Neural crest cell (in vitro differentiated cells): ENCODE measurements around the gene MOV10L1. TPM values are rescaled to one million over a fixed set of nuclear protein-coding genes. Genes with fewer than 3 reads are reported as not detected.

Experiments
- DNase-seq: peaks from one replicate; pipeline ENCODE4 v3.0.0; 2021; ENCODE audit warnings: low read depth, mixed read lengths, low spot score
- H3K27ac Mint-ChIP-seq: one replicate; pipeline ENCODE4 v1.8.0; 2021; ENCODE audit warnings: mild to moderate bottlenecking, mixed read lengths; ENCODE audit not compliant: unreplicated experiment
- H3K27me3 Mint-ChIP-seq: 2 replicates; pipeline ENCODE4 v1.8.0; 2021; ENCODE audit warnings: low read depth, mild to moderate bottlenecking, mixed read lengths
- H3K36me3 Mint-ChIP-seq: 2 replicates; pipeline ENCODE4 v1.8.0; 2021; ENCODE audit warnings: low read depth, mild to moderate bottlenecking, mixed read lengths
- H3K4me1 Mint-ChIP-seq: 2 replicates; pipeline ENCODE4 v1.8.0; 2021; ENCODE audit warnings: mixed read lengths
- H3K4me3 Mint-ChIP-seq: one replicate; pipeline ENCODE4 v1.8.0; 2021; ENCODE audit warnings: mild to moderate bottlenecking, mixed read lengths
- H3K9me3 Mint-ChIP-seq: 2 replicates; pipeline ENCODE4 v1.8.0; 2021; ENCODE audit warnings: mixed read lengths
- total RNA-seq: library from RNA; stranded (reverse); gene quantifications from 2 replicates; pipeline ENCODE4 v1.2.1, GENCODE V29; 2021
- TF ChIP-seq, protein P1 (sequence below): fragments of 200-600 bp; sonication (generic); conservative IDR thresholded peaks from 2 replicates; pipeline ENCODE4 v1.5.0; 2021; ENCODE audit warnings: antibody characterized with exemption, mild to moderate bottlenecking

The MOV10L1 gene
- total RNA-seq, 1 donor from 2014 or later, result not detected

DNA sequence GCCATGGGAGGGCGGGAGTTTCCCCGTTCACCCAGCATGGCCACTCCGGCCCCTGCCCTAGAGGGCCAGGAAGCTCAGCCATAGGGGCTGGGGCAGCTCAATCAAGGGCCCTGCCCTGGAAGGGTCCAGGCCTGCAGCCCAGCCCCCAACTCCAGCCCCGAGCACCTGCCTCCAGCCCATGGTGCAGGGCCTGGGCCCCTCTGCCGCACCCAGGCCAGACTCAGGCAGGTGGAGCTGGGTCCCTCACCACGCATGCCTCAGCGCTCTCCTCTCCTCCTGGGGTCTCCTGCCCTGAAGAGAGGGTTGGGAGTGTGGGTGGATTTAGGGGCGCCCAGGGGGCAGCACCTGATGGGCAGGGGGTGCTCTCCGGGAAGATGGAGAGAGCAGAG, 17.6 kb upstream of the MOV10L1 start:
- H3K4me1 Mint-ChIP-seq, result peaks cover 7% of the 10 kb centered on the region

DNA sequence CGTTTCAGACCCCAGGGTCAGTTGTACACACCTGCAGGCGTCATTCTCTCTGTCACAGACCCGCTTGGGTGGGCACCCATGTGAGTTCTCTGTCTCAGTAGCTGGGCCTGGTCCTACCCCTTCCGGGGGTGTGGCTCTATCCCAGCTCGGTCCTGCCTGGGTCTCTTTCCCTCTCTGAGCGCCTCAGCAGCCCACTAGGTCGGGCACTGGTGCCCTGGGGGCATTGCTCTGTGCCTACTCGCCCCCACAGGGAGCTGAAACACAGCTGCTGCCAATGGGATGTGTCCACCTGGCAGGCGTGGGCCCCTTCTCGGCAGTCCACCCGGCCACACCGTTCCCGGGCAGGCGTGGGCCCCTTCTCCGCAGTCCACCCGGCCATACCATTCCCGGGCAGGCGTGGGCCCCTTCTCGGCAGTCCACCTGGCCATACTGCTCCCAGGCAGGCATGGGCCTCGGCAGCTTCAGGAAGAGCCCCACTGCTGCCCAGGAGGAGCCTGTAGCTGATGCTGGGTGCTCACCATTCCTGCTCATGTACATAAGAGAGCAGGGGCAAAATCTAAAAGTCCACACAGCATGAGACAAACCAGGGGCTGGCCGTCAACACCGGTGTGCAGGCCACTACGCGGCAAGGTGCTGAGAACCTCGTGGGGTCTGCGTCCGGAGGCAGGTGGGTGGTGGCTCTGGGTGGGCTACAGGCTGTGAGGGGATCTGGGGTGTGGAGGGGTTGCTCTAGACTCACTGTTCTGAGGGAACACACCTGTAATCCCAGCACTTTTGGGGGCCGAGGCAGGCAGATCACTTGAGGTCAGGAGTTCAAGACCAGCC, 16.9 kb upstream of the MOV10L1 start:
- DNase-seq, result no peak
- Mint-ChIP-seq H3K9me3 (no peaks in the 10 kb centered on the region), H3K27me3 (no peaks in the 10 kb centered on the region), H3K36me3 (no peaks in the 10 kb centered on the region), H3K4me1 (peaks cover 7% of the 10 kb centered on the region), H3K27ac (no peak overlapping the region), H3K4me3 (no peak overlapping the region)
- TF ChIP-seq, protein P1, sequence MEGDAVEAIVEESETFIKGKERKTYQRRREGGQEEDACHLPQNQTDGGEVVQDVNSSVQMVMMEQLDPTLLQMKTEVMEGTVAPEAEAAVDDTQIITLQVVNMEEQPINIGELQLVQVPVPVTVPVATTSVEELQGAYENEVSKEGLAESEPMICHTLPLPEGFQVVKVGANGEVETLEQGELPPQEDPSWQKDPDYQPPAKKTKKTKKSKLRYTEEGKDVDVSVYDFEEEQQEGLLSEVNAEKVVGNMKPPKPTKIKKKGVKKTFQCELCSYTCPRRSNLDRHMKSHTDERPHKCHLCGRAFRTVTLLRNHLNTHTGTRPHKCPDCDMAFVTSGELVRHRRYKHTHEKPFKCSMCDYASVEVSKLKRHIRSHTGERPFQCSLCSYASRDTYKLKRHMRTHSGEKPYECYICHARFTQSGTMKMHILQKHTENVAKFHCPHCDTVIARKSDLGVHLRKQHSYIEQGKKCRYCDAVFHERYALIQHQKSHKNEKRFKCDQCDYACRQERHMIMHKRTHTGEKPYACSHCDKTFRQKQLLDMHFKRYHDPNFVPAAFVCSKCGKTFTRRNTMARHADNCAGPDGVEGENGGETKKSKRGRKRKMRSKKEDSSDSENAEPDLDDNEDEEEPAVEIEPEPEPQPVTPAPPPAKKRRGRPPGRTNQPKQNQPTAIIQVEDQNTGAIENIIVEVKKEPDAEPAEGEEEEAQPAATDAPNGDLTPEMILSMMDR, result no peak

More for the DNA sequence above, 17.6 kb upstream of the MOV10L1 start:
- TF ChIP-seq, protein P1, result no peak
- Mint-ChIP-seq H3K27me3 (no peaks in the 10 kb centered on the region), H3K27ac (no peak overlapping the region), H3K36me3 (no peaks in the 10 kb centered on the region), H3K9me3 (no peaks in the 10 kb centered on the region), H3K4me3 (no peak overlapping the region)
- no peak for DNase-seq

DNA sequence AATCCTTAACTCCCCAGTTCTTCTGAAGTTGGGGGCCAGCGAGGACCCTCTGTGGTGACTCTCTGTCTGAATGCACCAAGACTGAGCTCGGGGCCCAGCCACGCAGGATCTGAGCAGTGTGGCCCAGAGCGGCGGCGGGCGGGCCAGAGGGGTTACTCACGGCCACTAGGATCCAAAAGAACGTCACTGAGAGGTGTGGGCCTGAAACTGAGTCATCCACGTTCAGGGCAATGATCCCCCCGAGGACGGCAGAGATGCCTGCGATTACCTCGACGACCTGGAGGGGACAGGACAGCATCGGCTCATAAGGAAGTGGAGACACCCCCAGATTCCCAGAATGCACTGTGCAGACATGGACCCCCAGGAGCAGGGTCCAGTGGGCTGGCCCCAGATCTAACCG, 15.8 kb upstream of the MOV10L1 start:
- TF ChIP-seq, protein P1, result no peak
- Mint-ChIP-seq H3K27me3 (no peaks in the 10 kb centered on the region), H3K27ac (no peak overlapping the region), H3K9me3 (no peaks in the 10 kb centered on the region), H3K4me3 (no peak overlapping the region), H3K4me1 (peaks cover 7% of the 10 kb centered on the region), H3K36me3 (no peaks in the 10 kb centered on the region)
- DNase-seq, result no peak

DNA sequence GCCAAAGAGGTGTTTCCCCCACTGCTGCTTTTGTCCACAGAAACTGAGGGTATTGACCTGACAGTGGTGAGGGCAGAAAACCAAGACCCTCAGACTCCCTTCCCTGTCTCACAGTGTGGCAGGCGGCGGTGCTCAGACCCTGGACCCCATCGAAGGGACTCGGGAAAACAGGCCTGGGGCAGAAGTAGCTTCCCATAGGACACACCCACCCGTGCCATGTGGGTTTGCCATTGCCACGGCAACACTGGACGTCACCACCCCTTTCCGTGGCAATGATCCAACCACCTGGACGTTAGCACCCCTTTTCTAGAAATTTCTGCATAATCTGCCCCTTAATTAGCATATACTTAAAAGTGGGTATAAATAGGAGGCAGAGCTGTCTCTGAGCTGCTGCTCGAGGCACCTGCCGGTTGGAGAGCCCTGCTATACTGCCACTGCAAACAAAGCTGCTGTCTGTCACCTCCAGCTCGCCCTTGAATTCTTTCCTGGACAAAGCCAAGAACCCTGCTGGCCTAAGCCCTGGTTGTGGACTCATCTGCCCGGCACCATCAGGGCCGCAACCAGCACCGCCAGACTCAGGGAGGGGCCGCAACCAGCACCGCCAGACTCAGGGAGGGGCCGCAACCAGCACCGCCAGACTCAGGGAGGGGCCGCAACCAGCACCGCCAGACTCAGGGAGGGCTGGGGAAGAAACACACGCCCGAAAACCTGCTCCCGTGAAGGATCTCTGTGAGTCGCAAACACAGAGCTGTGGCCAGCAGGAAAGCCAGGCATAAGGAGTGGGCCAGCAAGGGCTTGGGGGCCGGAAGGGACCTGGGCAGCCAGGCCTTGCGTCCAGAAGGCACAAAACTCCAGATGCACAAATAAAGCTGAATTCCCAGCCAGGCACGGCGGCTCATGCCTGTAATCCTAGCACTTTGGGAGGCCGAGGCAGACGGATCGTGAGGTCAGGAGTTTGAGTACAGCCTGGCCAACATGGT, 15.0 kb upstream of the MOV10L1 start:
- Mint-ChIP-seq H3K36me3 (no peaks in the 10 kb centered on the region), H3K9me3 (no peaks in the 10 kb centered on the region)
- TF ChIP-seq, protein P1, result no peak

DNA sequence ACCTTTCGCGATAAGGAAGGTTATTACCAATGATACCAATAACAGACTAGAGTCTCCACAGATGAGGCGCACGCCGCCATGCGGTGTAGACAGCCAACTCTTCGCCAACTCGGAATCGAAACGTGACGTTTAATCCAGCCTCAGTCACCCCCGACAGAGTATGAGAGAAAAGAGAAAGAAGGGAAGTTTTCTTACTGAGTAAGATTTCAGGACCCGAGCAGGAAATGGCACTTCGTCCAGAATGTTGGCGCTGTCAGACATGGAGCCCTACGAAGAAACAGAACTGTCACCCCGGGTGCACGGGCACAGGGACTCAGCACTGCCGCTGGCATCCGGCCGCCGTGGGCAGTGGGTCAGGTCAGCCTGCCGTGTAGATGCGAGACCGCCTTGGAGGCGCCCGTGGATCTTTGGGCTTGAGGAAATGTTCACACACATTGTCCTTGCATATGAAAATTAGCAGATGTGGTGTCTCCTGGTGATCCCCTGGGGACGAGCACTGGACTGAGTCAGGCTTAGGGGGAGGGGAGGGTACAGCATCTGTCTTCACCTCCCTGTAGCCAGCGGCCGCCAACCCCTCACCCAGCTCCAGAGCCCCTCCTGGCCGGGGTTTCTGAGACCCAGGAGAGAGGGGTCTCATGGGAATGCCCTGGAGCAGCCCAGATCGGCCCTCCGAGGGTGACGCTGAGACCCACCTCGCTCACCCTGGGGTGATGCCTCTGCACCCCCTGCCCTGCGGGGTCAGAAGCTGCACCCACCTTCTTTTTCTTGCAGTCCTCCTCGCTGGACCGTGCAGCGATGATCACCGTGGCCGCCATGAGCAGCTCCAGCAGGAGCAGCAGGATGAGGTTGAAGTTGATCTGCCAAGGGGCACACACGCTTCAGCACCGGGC, 12.9 kb upstream of the MOV10L1 start:
- no peak overlapping the region for H3K27ac Mint-ChIP-seq
- TF ChIP-seq, protein P1, result no peak
- H3K36me3 Mint-ChIP-seq, result no peaks in the 10 kb centered on the region
- no peaks in the 10 kb centered on the region for H3K9me3 Mint-ChIP-seq
- no peak overlapping the region for H3K4me3 Mint-ChIP-seq
- peaks cover 7% of the 10 kb centered on the region for H3K4me1 Mint-ChIP-seq
- no peaks in the 10 kb centered on the region for H3K27me3 Mint-ChIP-seq
- DNase-seq, result no peak

More for the DNA sequence above, 15.0 kb upstream of the MOV10L1 start:
- Mint-ChIP-seq H3K4me1 (peaks cover 7% of the 10 kb centered on the region), H3K4me3 (no peak overlapping the region), H3K27me3 (no peaks in the 10 kb centered on the region), H3K27ac (no peak overlapping the region)
- DNase-seq, result no peak
